ENCODE measurements around the gene FEZF2. TPM values are rescaled to one million over a fixed set of nuclear protein-coding genes. Genes with fewer than 3 reads are reported as not detected.

FEZF2 gene
- polyA plus RNA-seq, 2 of the 4 experiments (the other 2 are of a cell fraction): not detected

DNA sequence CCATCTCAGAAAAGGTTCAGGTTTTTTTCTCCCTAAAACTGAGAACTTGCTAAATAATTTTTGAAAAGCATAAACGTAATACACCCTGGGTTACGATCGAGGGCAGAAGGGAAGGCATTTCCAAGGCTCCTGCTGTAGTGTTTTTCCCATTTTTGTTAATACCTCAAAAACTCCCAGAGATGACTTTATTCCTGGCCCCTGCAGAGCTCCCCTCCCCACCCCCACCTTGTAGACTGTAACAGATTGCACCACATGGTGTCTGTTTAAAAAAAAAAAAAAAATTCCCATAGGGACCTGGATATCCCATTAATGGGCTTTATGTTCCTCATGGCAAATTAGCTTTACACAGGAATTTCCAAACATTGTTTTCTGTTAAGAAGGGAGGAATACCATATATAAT, 38.2 kb downstream of the FEZF2 start:
- Histone ChIP-seq H3K4me1 (no peaks in the 10 kb centered on the region), H3K9me3 (no peaks in the 10 kb centered on the region), H3K4me3 (no peak overlapping the region), H3K4me2 (no peak overlapping the region), H3K27ac (no peak overlapping the region)
- DNase-seq (ENCODE audit: low read depth in 1 of 2, low spot score in 1 of 2): no peak
- no peak for FAIRE-seq
- ATAC-seq: no peak
- WGBS (ENCODE audit: missing lambda C conversion rate): 94% methylated on average over 3 of the region's 3 CpGs
- ChIA-PET POLR2A (no interaction called here), CTCF (interaction anchor here (1.2 to 2.3 kb wide), 2 partner anchors 224 to 226 kb away, joined by 4 to 5 read pairs; no protein-coding TSS in a partner anchor)
- no peak for TF ChIP-seq FOSB (CRISPR knock-in tag; IDR thresholded peaks at IDR 0.05)
- TF ChIP-seq TFCP2L1 (CRISPR knock-in tag; IDR thresholded peaks at IDR 0.05): no peak
- TF ChIP-seq SMC3 (IDR thresholded peaks at IDR 0.05): no peak
- no peak for TF ChIP-seq ZC3H11A (IDR thresholded peaks at IDR 0.05)
- TF ChIP-seq CBX8 (IDR thresholded peaks at IDR 0.05): no peak
- TF ChIP-seq ESRRA (IDR thresholded peaks at IDR 0.05; ENCODE audit: borderline replicate concordance, low read length): no peak
- TF ChIP-seq KDM5A (IDR thresholded peaks at IDR 0.05): no peak
- TF ChIP-seq NFE2L2 (conservative IDR thresholded peaks at IDR 0.05; ENCODE audit: low read length): no peak
- no peak for TF ChIP-seq HOXA7 (CRISPR knock-in tag; IDR thresholded peaks at IDR 0.05)

DNA sequence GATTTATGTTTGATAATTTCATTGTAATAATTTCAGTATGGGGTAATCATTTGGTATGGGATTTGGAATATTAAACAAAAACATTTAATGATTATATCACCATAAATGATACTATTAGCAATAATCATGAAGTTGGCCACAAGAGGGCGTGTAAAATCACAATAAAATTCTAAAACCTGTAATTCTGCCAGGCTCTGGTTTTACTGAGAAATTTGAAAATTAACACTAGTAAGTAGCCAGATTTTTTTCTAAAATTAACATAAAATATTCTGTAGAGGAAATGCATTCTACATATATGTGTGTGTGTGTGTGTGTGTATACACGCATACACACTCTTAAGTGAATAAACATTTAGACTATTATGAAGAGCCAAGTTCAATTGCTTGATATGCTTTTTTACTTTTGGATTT, 40.5 kb downstream of the FEZF2 start:
- POLR2A ChIA-PET: no interaction called here
- H3K27ac ChIP-seq: no peak overlapping the region
- 50% methylated on average over 2 of the region's 2 CpGs for WGBS (ENCODE audit: missing lambda C conversion rate)
- H3K9me3 ChIP-seq: no peaks in the 10 kb centered on the region
- DNase-seq (ENCODE audit: low read depth in 1 of 2, low spot score in 1 of 2) (peak in 1 of 2 experiments; percentile 7), ATAC-seq (no peak), FAIRE-seq (no peak)
- H3K4me1 ChIP-seq: no peaks in the 10 kb centered on the region
- no peak overlapping the region for H3K4me2 ChIP-seq
- no peak overlapping the region for H3K4me3 ChIP-seq
- peak in 1 of 2 experiments; percentile 37; a peak in 1 of 5 replicates for TF ChIP-seq RAD21 (conservative IDR thresholded peaks at IDR 0.05 in 1 of 2, IDR thresholded peaks at IDR 0.05 in 1 of 2)
- TF ChIP-seq SMC3 (IDR thresholded peaks at IDR 0.05): peak; percentile 57; the same call in 2 of the 3 replicates
- TF ChIP-seq, protein P1, sequence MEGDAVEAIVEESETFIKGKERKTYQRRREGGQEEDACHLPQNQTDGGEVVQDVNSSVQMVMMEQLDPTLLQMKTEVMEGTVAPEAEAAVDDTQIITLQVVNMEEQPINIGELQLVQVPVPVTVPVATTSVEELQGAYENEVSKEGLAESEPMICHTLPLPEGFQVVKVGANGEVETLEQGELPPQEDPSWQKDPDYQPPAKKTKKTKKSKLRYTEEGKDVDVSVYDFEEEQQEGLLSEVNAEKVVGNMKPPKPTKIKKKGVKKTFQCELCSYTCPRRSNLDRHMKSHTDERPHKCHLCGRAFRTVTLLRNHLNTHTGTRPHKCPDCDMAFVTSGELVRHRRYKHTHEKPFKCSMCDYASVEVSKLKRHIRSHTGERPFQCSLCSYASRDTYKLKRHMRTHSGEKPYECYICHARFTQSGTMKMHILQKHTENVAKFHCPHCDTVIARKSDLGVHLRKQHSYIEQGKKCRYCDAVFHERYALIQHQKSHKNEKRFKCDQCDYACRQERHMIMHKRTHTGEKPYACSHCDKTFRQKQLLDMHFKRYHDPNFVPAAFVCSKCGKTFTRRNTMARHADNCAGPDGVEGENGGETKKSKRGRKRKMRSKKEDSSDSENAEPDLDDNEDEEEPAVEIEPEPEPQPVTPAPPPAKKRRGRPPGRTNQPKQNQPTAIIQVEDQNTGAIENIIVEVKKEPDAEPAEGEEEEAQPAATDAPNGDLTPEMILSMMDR (IDR thresholded peaks at IDR 0.05): peak; percentile 56
- no peak for TF ChIP-seq JUN (IDR thresholded peaks at IDR 0.05)
- CTCF ChIA-PET: interaction anchor here (0.6 to 2.2 kb wide), 5 partner anchors 15 to 222 kb away, joined by 3 to 6 read pairs (median 4); no protein-coding TSS in a partner anchor

DNA sequence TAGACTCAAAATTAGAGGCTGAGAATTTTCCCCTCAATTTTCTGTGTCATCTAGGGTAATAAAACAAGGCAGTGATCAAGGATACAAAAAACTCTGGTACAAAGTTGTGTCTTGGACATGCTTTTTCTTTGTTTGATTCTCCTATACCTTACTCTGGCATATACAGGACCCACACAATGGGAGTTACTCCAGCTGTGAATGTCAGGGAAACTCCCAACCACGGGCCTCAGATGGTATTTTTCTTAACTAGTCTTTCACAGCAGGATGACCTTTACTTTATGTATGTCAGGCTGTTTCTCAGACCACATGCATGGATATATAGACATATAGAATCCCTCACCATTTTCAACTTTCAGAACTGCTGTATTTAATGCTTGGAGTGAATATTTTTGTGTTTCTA, 41.3 kb downstream of the FEZF2 start:
- POLR2A ChIA-PET: no interaction called here
- 69% methylated on average over 1 of the region's 1 CpG for WGBS (ENCODE audit: missing lambda C conversion rate)
- no peak overlapping the region for H3K27ac ChIP-seq
- no peaks in the 10 kb centered on the region for H3K9me3 ChIP-seq
- CTCF ChIA-PET: interaction anchor here (0.6 to 2.9 kb wide), 4 partner anchors 15 to 226 kb away, joined by 3 to 15 read pairs (median 4); no protein-coding TSS in a partner anchor
- no peaks in the 10 kb centered on the region for H3K4me1 ChIP-seq
- no peak for FAIRE-seq
- DNase-seq (ENCODE audit: low read depth in 1 of 2, low spot score in 1 of 2): no peak
- no peak overlapping the region for H3K4me3 ChIP-seq
- TF ChIP-seq, protein P2, sequence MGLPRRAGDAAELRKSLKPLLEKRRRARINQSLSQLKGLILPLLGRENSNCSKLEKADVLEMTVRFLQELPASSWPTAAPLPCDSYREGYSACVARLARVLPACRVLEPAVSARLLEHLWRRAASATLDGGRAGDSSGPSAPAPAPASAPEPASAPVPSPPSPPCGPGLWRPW (IDR thresholded peaks at IDR 0.05): no peak
- no peak for TF ChIP-seq CBX8 (IDR thresholded peaks at IDR 0.05)
- TF ChIP-seq HOXB5 (CRISPR knock-in tag; IDR thresholded peaks at IDR 0.05): no peak
- TF ChIP-seq HOXA7 (CRISPR knock-in tag; IDR thresholded peaks at IDR 0.05): no peak
- TF ChIP-seq CEBPB (IDR thresholded peaks at IDR 0.05): no peak
- TF ChIP-seq MAFK (IDR thresholded peaks at IDR 0.05; ENCODE audit: partially characterized antibody): no peak
- no peak for TF ChIP-seq ESRRA (IDR thresholded peaks at IDR 0.05; ENCODE audit: borderline replicate concordance, low read length)
- TF ChIP-seq POLR2A (IDR thresholded peaks at IDR 0.05; ENCODE audit: low read length): no peak
- TF ChIP-seq, protein P3, sequence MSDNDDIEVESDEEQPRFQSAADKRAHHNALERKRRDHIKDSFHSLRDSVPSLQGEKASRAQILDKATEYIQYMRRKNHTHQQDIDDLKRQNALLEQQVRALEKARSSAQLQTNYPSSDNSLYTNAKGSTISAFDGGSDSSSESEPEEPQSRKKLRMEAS (IDR thresholded peaks at IDR 0.05): no peak
- TF ChIP-seq ZC3H11A (IDR thresholded peaks at IDR 0.05): no peak
- no peak for TF ChIP-seq EHF (CRISPR knock-in tag; IDR thresholded peaks at IDR 0.05)
- ATAC-seq: no peak
- no peak overlapping the region for H3K4me2 ChIP-seq

DNA sequence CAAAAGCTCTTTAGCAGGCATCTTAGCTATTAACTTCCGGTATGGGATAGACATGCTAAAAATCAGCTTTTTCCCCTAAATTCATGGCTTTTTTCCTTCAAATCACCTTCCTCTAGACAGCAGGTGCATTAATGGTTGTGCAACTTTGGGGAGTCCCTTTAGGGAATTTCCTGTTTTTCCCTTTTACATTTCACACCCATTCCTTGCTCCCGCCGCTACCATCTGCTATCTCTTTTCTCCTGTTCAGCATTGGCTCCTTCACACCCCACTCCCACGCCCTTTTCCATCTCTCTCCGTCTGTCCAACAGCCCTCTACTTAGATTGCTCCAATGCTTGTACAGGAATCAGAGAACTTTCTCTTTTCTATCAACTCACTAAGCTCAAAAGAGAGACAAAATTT, 43.4 kb downstream of the FEZF2 start:
- Histone ChIP-seq H3K9me3 (no peaks in the 10 kb centered on the region), H3K4me1 (0 out of 3 replicates have a peak, but pooled peaks cover 4% of the 10 kb centered on the region), H3K27ac (no peak overlapping the region), H3K4me3 (no peak overlapping the region), H3K4me2 (no peak overlapping the region)
- FAIRE-seq (no peak), DNase-seq (ENCODE audit: low read depth in 1 of 2, low spot score in 1 of 2) (no peak), ATAC-seq (no peak)
- CTCF ChIA-PET: interaction anchor here (2.9 kb wide), 1 partner anchor 229 kb away, joined by 15 read pairs; no protein-coding TSS in a partner anchor
- WGBS (ENCODE audit: missing lambda C conversion rate): 83% methylated on average over 5 of the region's 5 CpGs
- POLR2A ChIA-PET: no interaction called here
- TF ChIP-seq FOXS1 (CRISPR knock-in tag; IDR thresholded peaks at IDR 0.05) (no peak), FOSL2 (IDR thresholded peaks at IDR 0.05) (no peak), FOSL2 (CRISPR knock-in tag; IDR thresholded peaks at IDR 0.05) (no peak), TFCP2L1 (CRISPR knock-in tag; IDR thresholded peaks at IDR 0.05) (no peak), RCOR1 (IDR thresholded peaks at IDR 0.05; ENCODE audit: low read depth, low read length) (no peak), CEBPB (IDR thresholded peaks at IDR 0.05) (no peak), POLR2AphosphoS2 (conservative IDR thresholded peaks at IDR 0.05; ENCODE audit: low read length) (no peak), SREBF2 (IDR thresholded peaks at IDR 0.05) (no peak), CHD4 (IDR thresholded peaks at IDR 0.05; ENCODE audit: borderline replicate concordance) (no peak), TP53 (CRISPR knock-in tag; IDR thresholded peaks at IDR 0.05) (no peak), SMC3 (IDR thresholded peaks at IDR 0.05) (no peak), HDAC2 (IDR thresholded peaks at IDR 0.05) (no peak), PHF8 (IDR thresholded peaks at IDR 0.05; ENCODE audit: borderline replicate concordance, low read depth) (no peak)
- TF ChIP-seq, protein P4, sequence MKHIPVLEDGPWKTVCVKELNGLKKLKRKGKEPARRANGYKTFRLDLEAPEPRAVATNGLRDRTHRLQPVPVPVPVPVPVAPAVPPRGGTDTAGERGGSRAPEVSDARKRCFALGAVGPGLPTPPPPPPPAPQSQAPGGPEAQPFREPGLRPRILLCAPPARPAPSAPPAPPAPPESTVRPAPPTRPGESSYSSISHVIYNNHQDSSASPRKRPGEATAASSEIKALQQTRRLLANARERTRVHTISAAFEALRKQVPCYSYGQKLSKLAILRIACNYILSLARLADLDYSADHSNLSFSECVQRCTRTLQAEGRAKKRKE (CRISPR knock-in tag; IDR thresholded peaks at IDR 0.05; ENCODE audit: low read depth): no peak

Data from A549 (cell line).